ENCODE data around the gene RSPO3.

RSPO3 gene

DNA sequence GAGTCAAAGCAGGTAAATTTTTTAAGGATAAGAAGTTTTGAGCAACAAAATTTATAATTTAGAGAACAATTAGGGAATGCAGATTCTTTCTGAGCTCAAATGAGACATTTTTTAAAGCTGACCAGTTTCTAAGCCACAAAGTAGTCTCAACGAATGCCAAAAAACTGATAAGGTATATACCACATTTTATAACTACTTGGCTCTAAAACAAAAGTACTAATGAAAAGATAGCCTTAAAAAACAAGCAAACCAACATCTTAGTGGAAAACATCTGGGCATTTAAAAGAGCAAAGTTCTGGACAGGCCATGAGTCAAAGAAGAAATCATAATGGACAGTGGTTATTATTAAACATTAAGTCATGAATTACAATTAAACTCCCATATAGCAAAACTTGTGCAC, 125.0 kb downstream of the RSPO3 start:
- no peaks in the 10 kb centered on the region for H3K9me3 ChIP-seq (ENCODE audit: control insufficient read depth, insufficient read depth, low read depth, low read length)
- POLR2A ChIA-PET = no interaction called here
- H3K4me1 ChIP-seq (ENCODE audit: control insufficient read depth, insufficient read depth, low read length) = no peaks in the 10 kb centered on the region
- CTCF ChIA-PET = no interaction called here
- TF ChIP-seq YY2 (tag by site-specific recombination; IDR thresholded peaks at IDR 0.05) (no peak), ZNF701 (tag by site-specific recombination; IDR thresholded peaks at IDR 0.05) (no peak), ZFP41 (tag by site-specific recombination; IDR thresholded peaks at IDR 0.05; ENCODE audit: borderline replicate concordance) (no peak), ZNF37A (tag by site-specific recombination; IDR thresholded peaks at IDR 0.05) (no peak), OVOL3 (tag by site-specific recombination; IDR thresholded peaks at IDR 0.05) (no peak), ZNF530 (tag by site-specific recombination; IDR thresholded peaks at IDR 0.05; ENCODE audit: low read depth) (no peak), ZNF112 (tag by site-specific recombination; IDR thresholded peaks at IDR 0.05) (no peak)
- TF ChIP-seq, protein P1, sequence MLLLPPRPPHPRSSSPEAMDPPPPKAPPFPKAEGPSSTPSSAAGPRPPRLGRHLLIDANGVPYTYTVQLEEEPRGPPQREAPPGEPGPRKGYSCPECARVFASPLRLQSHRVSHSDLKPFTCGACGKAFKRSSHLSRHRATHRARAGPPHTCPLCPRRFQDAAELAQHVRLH (tag by site-specific recombination; IDR thresholded peaks at IDR 0.05) = no peak
- TF ChIP-seq, protein P2, sequence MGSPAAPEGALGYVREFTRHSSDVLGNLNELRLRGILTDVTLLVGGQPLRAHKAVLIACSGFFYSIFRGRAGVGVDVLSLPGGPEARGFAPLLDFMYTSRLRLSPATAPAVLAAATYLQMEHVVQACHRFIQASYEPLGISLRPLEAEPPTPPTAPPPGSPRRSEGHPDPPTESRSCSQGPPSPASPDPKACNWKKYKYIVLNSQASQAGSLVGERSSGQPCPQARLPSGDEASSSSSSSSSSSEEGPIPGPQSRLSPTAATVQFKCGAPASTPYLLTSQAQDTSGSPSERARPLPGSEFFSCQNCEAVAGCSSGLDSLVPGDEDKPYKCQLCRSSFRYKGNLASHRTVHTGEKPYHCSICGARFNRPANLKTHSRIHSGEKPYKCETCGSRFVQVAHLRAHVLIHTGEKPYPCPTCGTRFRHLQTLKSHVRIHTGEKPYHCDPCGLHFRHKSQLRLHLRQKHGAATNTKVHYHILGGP (tag by site-specific recombination; IDR thresholded peaks at IDR 0.05) = no peak
- TF ChIP-seq, protein P3, sequence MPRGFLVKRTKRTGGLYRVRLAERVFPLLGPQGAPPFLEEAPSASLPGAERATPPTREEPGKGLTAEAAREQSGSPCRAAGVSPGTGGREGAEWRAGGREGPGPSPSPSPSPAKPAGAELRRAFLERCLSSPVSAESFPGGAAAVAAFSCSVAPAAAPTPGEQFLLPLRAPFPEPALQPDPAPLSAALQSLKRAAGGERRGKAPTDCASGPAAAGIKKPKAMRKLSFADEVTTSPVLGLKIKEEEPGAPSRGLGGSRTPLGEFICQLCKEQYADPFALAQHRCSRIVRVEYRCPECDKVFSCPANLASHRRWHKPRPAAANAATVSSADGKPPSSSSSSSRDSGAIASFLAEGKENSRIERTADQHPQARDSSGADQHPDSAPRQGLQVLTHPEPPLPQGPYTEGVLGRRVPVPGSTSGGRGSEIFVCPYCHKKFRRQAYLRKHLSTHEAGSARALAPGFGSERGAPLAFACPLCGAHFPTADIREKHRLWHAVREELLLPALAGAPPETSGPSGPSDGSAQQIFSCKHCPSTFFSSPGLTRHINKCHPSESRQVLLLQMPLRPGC (tag by site-specific recombination; IDR thresholded peaks at IDR 0.05) = no peak
- H3K36me3 ChIP-seq (ENCODE audit: control insufficient read depth in 2 of 2, insufficient read depth in 1 of 2, low read length in 2 of 2) = no peaks in the 10 kb centered on the region
- H3K4me3 ChIP-seq (ENCODE audit: low read depth, low read length) = no peak overlapping the region
- no peak overlapping the region for H3K27ac ChIP-seq (ENCODE audit: extremely low read depth, low read depth, low read length)

All from HEK293 (cell line).